HepG2 (cell line): ENCODE data around the gene MST1R. TPM values are rescaled to one million over a fixed set of nuclear protein-coding genes. Genes with fewer than 3 reads are reported as not detected.

Experiments used
- FOSL2 ChIP-seq: sonication (generic); formaldehyde crosslinking; IDR thresholded peaks from 2 replicates; pipeline ENCODE4 v1.4.0; 2020; ENCODE audit warnings: missing genetic modification reagents
- HBP1 ChIP-seq: IDR thresholded peaks from 2 replicates; pipeline ENCODE4 v1.6.1; 2016; ENCODE audit warnings: low read depth, control low read depth
- KDM4B ChIP-seq: sonication (generic); formaldehyde crosslinking; IDR thresholded peaks from 2 replicates; pipeline ENCODE4 v1.4.0; 2020; ENCODE audit warnings: missing genetic modification reagents
- PHF20 ChIP-seq: sonication (generic); formaldehyde crosslinking; IDR thresholded peaks from 2 replicates; pipeline ENCODE4 v1.5.0; 2020; ENCODE audit warnings: mild to moderate bottlenecking, missing genetic modification reagents
- SALL2 ChIP-seq: sonication (generic); formaldehyde crosslinking; IDR thresholded peaks from 2 replicates; pipeline ENCODE4 v1.8.1; 2023; ENCODE audit warnings: mild to moderate bottlenecking, missing genetic modification reagents, inconsistent platforms
- SNAPC4 ChIP-seq: sonication (generic); formaldehyde crosslinking; IDR thresholded peaks from 2 replicates; pipeline ENCODE4 v1.4.0; 2020; ENCODE audit warnings: mild to moderate bottlenecking, missing genetic modification reagents
- SPEN ChIP-seq: sonication (generic); formaldehyde crosslinking; IDR thresholded peaks from 2 replicates; pipeline ENCODE4 v1.5.1; 2020; ENCODE audit warnings: low read depth, mild to moderate bottlenecking, missing genetic modification reagents
- ZNF205 ChIP-seq: IDR thresholded peaks from 2 replicates; pipeline ENCODE4 v1.6.1; 2018; ENCODE audit warnings: missing biosample characterization, missing genetic modification reagents
- ZNF552 ChIP-seq: sonication (generic); formaldehyde crosslinking; IDR thresholded peaks from 2 replicates; pipeline ENCODE4 v1.9.0; 2022; ENCODE audit warnings: missing genetic modification reagents, mild to moderate bottlenecking, borderline replicate concordance
- ZNF574 ChIP-seq: sonication (generic); formaldehyde crosslinking; IDR thresholded peaks from 2 replicates; pipeline ENCODE4 v1.4.0; 2020; ENCODE audit warnings: missing genetic modification reagents
- ZNF747 ChIP-seq: sonication (generic); formaldehyde crosslinking; IDR thresholded peaks from 2 replicates; pipeline ENCODE4 v1.8.1; 2023; ENCODE audit warnings: missing genetic modification reagents, mild to moderate bottlenecking, borderline replicate concordance
- ZSCAN29 ChIP-seq: sonication (generic); formaldehyde crosslinking; conservative IDR thresholded peaks from 2 replicates; pipeline ENCODE4 v1.4.0; 2020; ENCODE audit warnings: mild to moderate bottlenecking, missing genetic modification reagents
- polyA plus RNA-seq, 8 experiments: library from polyadenylated mRNA; depleted of rRNA in 3 of 8; stranded (reverse) in 7 of 8; unstranded in 1 of 8; fragments of >200 nt; fragmentation: Illumina TruSeq in 4 of 8; extraction: Trizol in 4 of 8; gene quantifications; 2 replicates each; pipeline versions ENCODE4 v1.2.1 to v1.2.3, GENCODE V29; 2011 to 2016; ENCODE audit warnings: low read depth in 4 of 8, missing spikeins in 1 of 8, mixed read lengths in 1 of 8; ENCODE audit not compliant: insufficient read depth in 1 of 8
- total RNA-seq, 5 experiments: library from RNA; depleted of rRNA; stranded (reverse); fragments of >200 nt; fragmentation: Illumina TruSeq; extraction: Trizol; gene quantifications; 2 replicates each; pipeline ENCODE4 v1.2.3, GENCODE V29; 2016; ENCODE audit warnings: low read depth in 1 of 5
- TF ChIP-seq, protein P1 (sequence below): sonication (generic); formaldehyde crosslinking; IDR thresholded peaks from 2 replicates; pipeline ENCODE4 v1.5.0; 2020; ENCODE audit warnings: missing genetic modification reagents
- TF ChIP-seq, protein P2 (sequence below): sonication (generic); formaldehyde crosslinking; IDR thresholded peaks from 2 replicates; pipeline ENCODE4 v1.4.0; 2020; ENCODE audit warnings: missing genetic modification reagents
- TF ChIP-seq, protein P3 (sequence below): sonication (generic); formaldehyde crosslinking; IDR thresholded peaks from 2 replicates; pipeline ENCODE4 v1.4.0; 2020; ENCODE audit warnings: mild to moderate bottlenecking, missing genetic modification reagents
- TF ChIP-seq, protein P4 (sequence below): sonication (generic); formaldehyde crosslinking; IDR thresholded peaks from 2 replicates; pipeline ENCODE4 v1.8.1; 2023; ENCODE audit warnings: missing genetic modification reagents, mild to moderate bottlenecking, borderline replicate concordance

The MST1R gene
- total and polyA plus RNA-seq, 2 of the 13 experiments (the other 11 are each of a cell fraction or from before 2014, with no cell fraction given) = 0.11 to 0.77 TPM

DNA sequence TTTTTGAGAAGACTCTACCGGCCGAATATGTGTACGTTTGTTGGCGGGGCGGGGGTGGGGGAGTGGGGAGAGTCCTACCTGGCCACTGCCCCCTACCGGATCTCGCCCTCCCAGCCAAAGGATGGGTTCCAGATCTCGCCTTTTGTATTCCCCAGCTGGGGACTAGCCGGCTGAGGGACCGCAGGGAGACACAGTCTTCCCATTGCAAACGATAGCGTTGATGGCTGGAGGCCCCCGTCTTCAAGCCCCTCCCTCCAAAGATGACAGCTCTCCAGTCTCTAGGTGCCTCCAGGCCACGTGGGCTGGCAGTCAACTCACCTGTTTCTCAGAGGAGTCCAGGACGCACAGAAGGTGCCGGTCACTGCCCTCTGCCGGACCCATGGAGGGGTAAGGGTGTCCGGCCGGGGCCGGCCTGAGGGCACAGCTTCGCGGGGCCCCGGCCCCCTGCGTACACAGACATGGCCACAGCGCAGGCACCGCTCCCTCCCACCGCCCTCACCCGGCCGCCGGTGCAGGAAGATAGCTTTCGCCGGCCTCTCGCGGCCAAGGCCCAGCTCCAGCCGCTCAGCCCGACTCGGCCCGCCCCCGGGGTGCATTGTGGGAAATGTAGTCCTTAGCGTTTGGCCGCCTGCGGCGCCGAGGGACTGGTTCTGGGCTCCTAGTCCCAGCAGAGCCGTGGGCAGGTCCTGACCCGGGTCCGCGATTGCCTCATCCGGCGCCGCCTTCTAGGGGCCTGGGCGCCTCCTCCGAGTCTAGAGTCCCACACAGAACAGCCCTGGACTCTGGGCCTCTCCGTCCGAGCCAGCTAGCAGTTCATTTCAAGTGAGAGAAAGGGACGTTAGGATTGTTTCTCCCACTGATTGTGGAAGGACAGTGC lies 25.9 kb upstream of the MST1R start, which contains the start of gene MON1A (continued):
- TF ChIP-seq, protein P1, sequence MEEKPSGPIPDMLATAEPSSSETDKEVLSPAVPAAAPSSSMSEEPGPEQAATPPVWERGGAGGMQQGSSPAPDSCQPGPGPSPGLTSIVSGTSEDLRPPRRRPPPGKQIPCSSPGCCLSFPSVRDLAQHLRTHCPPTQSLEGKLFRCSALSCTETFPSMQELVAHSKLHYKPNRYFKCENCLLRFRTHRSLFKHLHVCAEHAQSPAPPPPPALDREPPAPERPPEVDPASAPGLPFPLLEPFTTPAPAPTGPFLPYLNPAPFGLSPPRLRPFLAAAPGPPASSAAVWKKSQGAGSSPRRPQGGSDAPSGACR (CRISPR knock-in tag) = no peak
- TF ChIP-seq ZNF747 (CRISPR knock-in tag) (peak; percentile 40; the same call in 1 of the 2 replicates), SALL2 (CRISPR knock-in tag) (peak; percentile 34; the same call in 1 of the 2 replicates), HBP1 (CRISPR knock-in tag) (0 out of 2 replicates have a peak, but pooled peaks have one; percentile 64), SPEN (CRISPR knock-in tag) (peak; percentile 75), ZNF552 (CRISPR knock-in tag) (0 out of 2 replicates have a peak, but pooled peaks have one; percentile 55), KDM4B (CRISPR knock-in tag) (0 out of 2 replicates have a peak, but pooled peaks have one; percentile 35), SNAPC4 (CRISPR knock-in tag) (no peak), FOSL2 (CRISPR knock-in tag) (no peak; the same call in 1 of the 2 replicates), ZNF205 (peak; percentile 87; the same call in 1 of the 2 replicates), ZNF574 (CRISPR knock-in tag) (peak; percentile 90), PHF20 (CRISPR knock-in tag) (peak; percentile 68), ZSCAN29 (CRISPR knock-in tag) (no peak)
- TF ChIP-seq, protein P2, sequence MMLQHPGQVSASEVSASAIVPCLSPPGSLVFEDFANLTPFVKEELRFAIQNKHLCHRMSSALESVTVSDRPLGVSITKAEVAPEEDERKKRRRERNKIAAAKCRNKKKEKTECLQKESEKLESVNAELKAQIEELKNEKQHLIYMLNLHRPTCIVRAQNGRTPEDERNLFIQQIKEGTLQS = peak; percentile 87
- TF ChIP-seq, protein P3, sequence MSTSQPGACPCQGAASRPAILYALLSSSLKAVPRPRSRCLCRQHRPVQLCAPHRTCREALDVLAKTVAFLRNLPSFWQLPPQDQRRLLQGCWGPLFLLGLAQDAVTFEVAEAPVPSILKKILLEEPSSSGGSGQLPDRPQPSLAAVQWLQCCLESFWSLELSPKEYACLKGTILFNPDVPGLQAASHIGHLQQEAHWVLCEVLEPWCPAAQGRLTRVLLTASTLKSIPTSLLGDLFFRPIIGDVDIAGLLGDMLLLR (CRISPR knock-in tag) = no peak; the same call in 1 of the 2 replicates
- TF ChIP-seq, protein P4, sequence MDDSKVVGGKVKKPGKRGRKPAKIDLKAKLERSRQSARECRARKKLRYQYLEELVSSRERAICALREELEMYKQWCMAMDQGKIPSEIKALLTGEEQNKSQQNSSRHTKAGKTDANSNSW (CRISPR knock-in tag) = peak; percentile 41; the same call in 1 of the 2 replicates
